Astrocyte (in vitro differentiated cells and primary cell): Measurements from ENCODE around the gene PRAMEF5. TPM values are rescaled to one million over a fixed set of nuclear protein-coding genes. Genes with fewer than 3 reads are reported as not detected.
"Not testable (repeated sequence)": the region's sequence is repeated elsewhere in the genome, so short reads cannot be mapped to it uniquely, and the experiment has no call there.

ENCODE experiments used
- DNase-seq: peaks from one replicate; pipeline ENCODE4 v3.0.0-alpha.2; 2010; ENCODE audit warnings: low read depth
- FAIRE-seq: peaks from 2 replicates; lab custom pipeline; 2011; peaks lifted over from hg19 to GRCh38; lab: Jason Lieb, UNC
- H2AFZ ChIP-seq: 2 replicates; pipeline ENCODE4 v1.6.0; 2012; ENCODE audit warnings: low read depth, low read length, inconsistent platforms
- H3K27ac ChIP-seq: 2 replicates; pipeline ENCODE4 v1.5.1; 2011; ENCODE audit warnings: low read depth, low read length, inconsistent platforms
- H3K27me3 ChIP-seq: 2 replicates; pipeline ENCODE4 v1.6.0; 2011; ENCODE audit warnings: low read length, inconsistent platforms; ENCODE audit not compliant: insufficient read depth
- H3K36me3 ChIP-seq: 2 replicates; pipeline ENCODE4 v1.5.1; 2011; ENCODE audit warnings: low read length, inconsistent platforms; ENCODE audit not compliant: insufficient read depth
- H3K4me1 ChIP-seq: 2 replicates; pipeline ENCODE4 v1.5.1; 2011; ENCODE audit warnings: low read length, inconsistent platforms; ENCODE audit not compliant: insufficient read depth
- H3K4me2 ChIP-seq: 2 replicates; pipeline ENCODE4 v1.6.0; 2012; ENCODE audit warnings: low read length, inconsistent platforms
- H3K4me3 ChIP-seq: 2 replicates; pipeline ENCODE4 v1.5.1; 2011; ENCODE audit warnings: low read depth, mild to moderate bottlenecking, low read length, inconsistent platforms; ENCODE audit not compliant: insufficient read depth
- H3K79me2 ChIP-seq: 2 replicates; pipeline ENCODE4 v1.6.0; 2012; ENCODE audit warnings: mild to moderate bottlenecking, low read length, inconsistent platforms; ENCODE audit not compliant: insufficient read depth
- H3K9ac ChIP-seq: 2 replicates; pipeline ENCODE4 v1.6.0; 2012; ENCODE audit warnings: mild to moderate bottlenecking, low read length, inconsistent platforms
- H3K9me3 ChIP-seq: 2 replicates; pipeline ENCODE4 v1.5.1; 2012; ENCODE audit warnings: low read depth, mild to moderate bottlenecking, low read length, inconsistent platforms; ENCODE audit not compliant: insufficient read depth
- H4K20me1 ChIP-seq: 2 replicates; pipeline ENCODE4 v1.6.0; 2012; ENCODE audit warnings: low read length, inconsistent platforms; ENCODE audit not compliant: insufficient read depth
- H3K27ac Mint-ChIP-seq: one replicate; pipeline ENCODE4 v1.8.0; 2021; ENCODE audit warnings: mild to moderate bottlenecking, mixed read lengths; ENCODE audit not compliant: unreplicated experiment
- H3K27me3 Mint-ChIP-seq: one replicate; pipeline ENCODE4 v1.8.0; 2021; ENCODE audit warnings: low read depth, mixed read lengths; ENCODE audit not compliant: unreplicated experiment
- H3K36me3 Mint-ChIP-seq: one replicate; pipeline ENCODE4 v1.8.0; 2021; ENCODE audit warnings: low read depth, mixed read lengths; ENCODE audit not compliant: unreplicated experiment
- H3K4me1 Mint-ChIP-seq: one replicate; pipeline ENCODE4 v1.8.0; 2021; ENCODE audit warnings: low read depth, mixed read lengths; ENCODE audit not compliant: unreplicated experiment
- H3K4me3 Mint-ChIP-seq: one replicate; pipeline ENCODE4 v1.8.0; 2021; ENCODE audit warnings: mild to moderate bottlenecking, moderate library complexity, mixed read lengths; ENCODE audit not compliant: unreplicated experiment
- H3K9me3 Mint-ChIP-seq: one replicate; pipeline ENCODE4 v1.8.0; 2021; ENCODE audit warnings: mild to moderate bottlenecking, mixed read lengths; ENCODE audit not compliant: unreplicated experiment
- EZH2 ChIP-seq: IDR thresholded peaks from 2 replicates; pipeline ENCODE4 v1.6.1; 2012; ENCODE audit warnings: mild to moderate bottlenecking, low read length, inconsistent platforms; ENCODE audit not compliant: insufficient read depth
- total RNA-seq: library from RNA; stranded (reverse); gene quantifications from 2 replicates; pipeline ENCODE4 v1.2.1, GENCODE V29; 2021
- TF ChIP-seq, protein P1 (sequence below): IDR thresholded peaks from 2 replicates; pipeline ENCODE4 v1.5.1; 2011; ENCODE audit warnings: low read depth, mild to moderate bottlenecking, inconsistent platforms, low read length, moderate library complexity; ENCODE audit not compliant: insufficient read depth

Gene PRAMEF5
- total RNA-seq, 1 donor from 2014 or later, result not detected

DNA sequence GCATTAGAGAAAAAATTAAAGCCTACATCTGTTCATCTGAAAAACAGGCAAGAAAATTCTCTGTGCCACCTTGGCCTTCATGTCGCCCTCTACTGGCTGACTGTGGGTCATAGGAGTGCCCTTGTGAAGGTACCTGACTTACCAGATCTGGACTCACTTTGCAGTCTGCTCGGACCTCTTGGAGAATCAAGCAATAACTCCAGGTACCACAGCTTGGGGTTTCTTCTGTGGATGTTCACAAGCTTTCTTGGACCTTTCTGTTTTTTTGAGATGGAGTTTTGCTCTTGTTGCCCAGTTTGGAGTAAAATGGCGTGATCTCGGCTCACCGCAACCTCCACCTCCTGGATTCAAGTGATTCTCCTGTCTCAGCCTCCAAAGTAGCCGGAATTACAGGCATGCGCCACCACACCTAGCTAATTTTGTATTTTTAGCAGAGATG is 25.6 kb upstream of the PRAMEF5 start:
- no peak for DNase-seq
- Histone ChIP-seq H3K79me2 (no peaks in the 10 kb centered on the region), H3K4me3 (no peak overlapping the region), H3K4me1 (no peaks in the 10 kb centered on the region), H2AFZ (no peak overlapping the region), H3K36me3 (no peaks in the 10 kb centered on the region), H3K9ac (no peak overlapping the region), H4K20me1 (no peaks in the 10 kb centered on the region), H3K27me3 (no peaks in the 10 kb centered on the region), H3K9me3 (peaks cover 3% of the 10 kb centered on the region), H3K4me2 (no peak overlapping the region), H3K27ac (no peak overlapping the region)
- peaks cover 25% of the 10 kb centered on the region for H3K9me3 Mint-ChIP-seq
- H3K27me3 Mint-ChIP-seq, result no peaks in the 10 kb centered on the region
- H3K4me1 Mint-ChIP-seq, result no peaks in the 10 kb centered on the region
- no peak overlapping the region for H3K4me3 Mint-ChIP-seq
- TF ChIP-seq, protein P1, sequence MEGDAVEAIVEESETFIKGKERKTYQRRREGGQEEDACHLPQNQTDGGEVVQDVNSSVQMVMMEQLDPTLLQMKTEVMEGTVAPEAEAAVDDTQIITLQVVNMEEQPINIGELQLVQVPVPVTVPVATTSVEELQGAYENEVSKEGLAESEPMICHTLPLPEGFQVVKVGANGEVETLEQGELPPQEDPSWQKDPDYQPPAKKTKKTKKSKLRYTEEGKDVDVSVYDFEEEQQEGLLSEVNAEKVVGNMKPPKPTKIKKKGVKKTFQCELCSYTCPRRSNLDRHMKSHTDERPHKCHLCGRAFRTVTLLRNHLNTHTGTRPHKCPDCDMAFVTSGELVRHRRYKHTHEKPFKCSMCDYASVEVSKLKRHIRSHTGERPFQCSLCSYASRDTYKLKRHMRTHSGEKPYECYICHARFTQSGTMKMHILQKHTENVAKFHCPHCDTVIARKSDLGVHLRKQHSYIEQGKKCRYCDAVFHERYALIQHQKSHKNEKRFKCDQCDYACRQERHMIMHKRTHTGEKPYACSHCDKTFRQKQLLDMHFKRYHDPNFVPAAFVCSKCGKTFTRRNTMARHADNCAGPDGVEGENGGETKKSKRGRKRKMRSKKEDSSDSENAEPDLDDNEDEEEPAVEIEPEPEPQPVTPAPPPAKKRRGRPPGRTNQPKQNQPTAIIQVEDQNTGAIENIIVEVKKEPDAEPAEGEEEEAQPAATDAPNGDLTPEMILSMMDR, result no peak
- no peak for TF ChIP-seq EZH2
- no peak overlapping the region for H3K27ac Mint-ChIP-seq
- no peaks in the 10 kb centered on the region for H3K36me3 Mint-ChIP-seq
- FAIRE-seq, result no peak

DNA sequence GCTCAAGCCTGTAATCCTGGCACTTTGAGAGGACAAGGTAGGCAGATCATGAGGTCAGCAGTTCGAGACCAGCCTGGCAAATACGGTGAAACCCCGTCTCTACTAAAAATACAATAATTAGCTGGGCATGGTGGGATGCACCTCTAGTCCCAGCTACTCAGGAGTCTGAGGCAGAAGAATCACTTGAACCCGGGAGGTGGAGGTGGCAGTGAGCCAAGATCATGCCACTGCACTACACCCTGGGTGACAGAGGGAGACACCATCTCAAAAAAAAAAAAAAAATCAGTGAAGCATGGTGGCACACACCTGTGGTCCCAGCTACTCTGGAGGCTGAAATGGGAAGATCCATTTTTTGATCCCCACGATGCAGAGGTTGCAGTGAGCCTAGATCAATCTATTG is 23.9 kb upstream of the PRAMEF5 start:
- FAIRE-seq, H3K4me1 Mint-ChIP-seq, H3K36me3 Mint-ChIP-seq, H2AFZ ChIP-seq, DNase-seq, H3K4me2 ChIP-seq, H3K4me1 ChIP-seq, H3K27me3 ChIP-seq, H3K4me3 ChIP-seq, H3K27ac ChIP-seq, H3K9ac ChIP-seq, H4K20me1 ChIP-seq, H3K4me3 Mint-ChIP-seq, H3K36me3 ChIP-seq, H3K27me3 Mint-ChIP-seq, H3K79me2 ChIP-seq, H3K9me3 ChIP-seq, H3K27ac Mint-ChIP-seq: not testable (repeated sequence)
- peaks cover 37% of the 10 kb centered on the region for H3K9me3 Mint-ChIP-seq

DNA sequence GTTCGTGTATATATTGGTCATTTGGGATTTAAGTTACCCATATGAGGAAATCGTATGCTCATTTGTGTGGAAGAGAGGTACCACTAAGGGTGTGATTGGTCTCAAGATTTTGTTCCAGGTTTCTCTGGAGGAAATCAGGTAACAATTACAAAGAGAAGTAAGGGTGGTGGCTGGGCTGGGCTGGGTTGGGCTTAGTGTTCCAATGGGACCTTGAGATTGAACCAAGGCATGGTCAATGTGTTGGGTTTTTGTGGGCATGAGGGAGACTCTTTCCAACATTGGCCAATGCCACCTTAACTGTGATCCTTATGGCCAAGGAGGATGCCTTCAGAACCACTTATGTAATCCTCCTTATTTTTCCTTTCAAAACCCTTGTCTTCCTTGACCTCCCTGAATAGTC is 23.4 kb upstream of the PRAMEF5 start:
- H3K27me3 Mint-ChIP-seq, H3K36me3 ChIP-seq, H3K4me1 ChIP-seq, H3K36me3 Mint-ChIP-seq, FAIRE-seq, H3K4me3 Mint-ChIP-seq, H2AFZ ChIP-seq, H4K20me1 ChIP-seq, H3K27me3 ChIP-seq, H3K79me2 ChIP-seq, H3K4me2 ChIP-seq, H3K27ac ChIP-seq, H3K27ac Mint-ChIP-seq, H3K4me3 ChIP-seq, DNase-seq, H3K4me1 Mint-ChIP-seq, H3K9me3 ChIP-seq, H3K9ac ChIP-seq: not testable (repeated sequence)
- peaks cover 37% of the 10 kb centered on the region for H3K9me3 Mint-ChIP-seq

DNA sequence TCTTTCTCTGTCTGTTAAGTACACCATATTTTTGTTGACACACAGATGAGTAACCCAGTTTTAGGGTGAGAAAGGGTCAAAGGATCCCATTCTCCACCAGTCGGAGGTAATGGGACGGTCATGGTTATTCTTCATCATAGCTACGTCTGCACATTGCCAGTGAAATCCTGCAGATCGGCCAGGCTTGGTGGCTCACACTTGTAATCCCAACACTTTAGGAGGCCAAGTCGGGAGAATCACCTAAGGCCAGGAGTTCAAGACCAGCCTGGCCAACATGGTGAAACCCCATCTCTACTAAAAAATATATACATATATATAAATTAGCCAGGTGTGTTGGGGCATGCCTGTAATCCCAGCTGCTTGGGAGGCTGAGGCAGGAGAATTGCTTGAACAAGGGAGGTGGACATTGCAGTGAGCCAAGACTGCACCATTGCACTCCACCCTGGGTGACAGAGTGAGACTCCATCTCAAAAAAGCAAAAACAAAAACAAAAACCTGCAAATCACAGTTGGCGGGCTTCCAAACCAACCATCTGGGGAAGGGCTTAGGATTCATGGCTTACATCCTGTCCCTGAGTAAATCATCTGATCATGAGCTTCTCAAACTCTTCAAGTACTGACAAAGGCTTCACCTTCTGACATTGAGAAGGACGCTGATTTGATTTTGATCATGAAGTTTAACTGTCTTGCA is 22.8 kb upstream of the PRAMEF5 start:
- H3K9me3 ChIP-seq, H3K79me2 ChIP-seq, DNase-seq, H3K4me3 ChIP-seq, FAIRE-seq, H3K27me3 Mint-ChIP-seq, H3K36me3 Mint-ChIP-seq, H3K27me3 ChIP-seq, H3K4me1 ChIP-seq, H3K27ac ChIP-seq, H3K4me3 Mint-ChIP-seq, H3K4me1 Mint-ChIP-seq, H3K4me2 ChIP-seq, H3K27ac Mint-ChIP-seq, H4K20me1 ChIP-seq, H3K36me3 ChIP-seq, H2AFZ ChIP-seq, H3K9ac ChIP-seq: not testable (repeated sequence)
- H3K9me3 Mint-ChIP-seq, result peaks cover 32% of the 10 kb centered on the region

DNA sequence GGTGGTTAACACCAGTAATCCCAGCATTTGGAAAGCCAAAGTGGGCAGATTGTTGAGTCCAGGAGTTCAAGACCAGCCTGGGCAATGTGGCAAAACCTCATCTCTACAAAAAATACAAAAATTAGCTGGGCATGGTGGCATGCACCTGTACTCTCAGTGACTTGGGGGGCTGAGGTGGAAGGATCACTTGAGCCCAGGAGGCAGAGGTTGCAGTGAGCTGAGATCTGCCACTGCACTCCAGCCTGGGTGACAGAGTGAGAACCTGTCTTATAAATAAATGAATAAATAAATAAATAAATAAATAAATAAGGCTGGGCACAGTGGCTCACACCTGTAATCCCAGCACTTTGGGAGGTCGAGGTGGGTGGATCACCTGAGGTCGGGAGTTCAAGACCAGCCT is 21.9 kb upstream of the PRAMEF5 start:
- H3K4me3 ChIP-seq, H3K9ac ChIP-seq, H3K27me3 Mint-ChIP-seq, H3K36me3 Mint-ChIP-seq, H3K9me3 ChIP-seq, H3K36me3 ChIP-seq, H3K4me2 ChIP-seq, DNase-seq, H3K27ac Mint-ChIP-seq, H4K20me1 ChIP-seq, FAIRE-seq, H3K27ac ChIP-seq, H2AFZ ChIP-seq, H3K4me3 Mint-ChIP-seq, H3K27me3 ChIP-seq, H3K4me1 Mint-ChIP-seq, H3K79me2 ChIP-seq, H3K4me1 ChIP-seq: not testable (repeated sequence)
- peaks cover 34% of the 10 kb centered on the region for H3K9me3 Mint-ChIP-seq
